Bone marrow (tissue), 2 donors: ENCODE data around the gene RDM1.

Source experiments
- DNase-seq, 2 donors: peaks; one replicate each; lab custom pipeline; 2025; lab: John Stamatoyannopoulos, UW

The RDM1 gene

GRCh38 chr17:35932586-35932985 is 2.0 kb upstream of the RDM1 start:
- DNase-seq, result no peak

GRCh38 chr17:35931794-35932425 is 1.3 kb upstream of the RDM1 start:
- DNase-seq, result no peak

GRCh38 chr17:35927714-35928113 is 2.9 kb downstream of the RDM1 start:
- DNase-seq, result no peak

GRCh38 chr17:35923609-35924114 is 6.9 kb downstream of the RDM1 start:
- DNase-seq, result no peak

GRCh38 chr17:35920229-35920628 is 10.3 kb downstream of the RDM1 start:
- DNase-seq, result no peak

DNA sequence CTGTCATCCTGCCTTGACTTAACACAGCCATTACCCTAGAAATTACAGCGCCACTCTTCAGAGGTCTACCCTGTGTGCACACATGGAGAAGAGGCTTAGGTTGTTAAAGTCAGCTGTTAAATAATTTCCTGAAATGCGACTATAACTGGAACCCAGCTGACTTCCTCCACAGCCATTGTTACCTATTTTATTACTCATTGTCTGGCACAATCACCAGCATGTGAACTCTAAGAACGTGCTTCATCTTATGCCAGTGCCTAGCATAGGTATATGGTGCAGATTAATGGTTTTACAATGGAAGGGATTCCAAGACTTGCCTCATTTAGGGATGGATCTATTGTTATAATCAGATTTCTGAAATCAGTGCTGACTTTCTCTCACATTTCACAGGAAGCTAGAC is 11.9 kb downstream of the RDM1 start:
- DNase-seq, result no peak

DNA sequence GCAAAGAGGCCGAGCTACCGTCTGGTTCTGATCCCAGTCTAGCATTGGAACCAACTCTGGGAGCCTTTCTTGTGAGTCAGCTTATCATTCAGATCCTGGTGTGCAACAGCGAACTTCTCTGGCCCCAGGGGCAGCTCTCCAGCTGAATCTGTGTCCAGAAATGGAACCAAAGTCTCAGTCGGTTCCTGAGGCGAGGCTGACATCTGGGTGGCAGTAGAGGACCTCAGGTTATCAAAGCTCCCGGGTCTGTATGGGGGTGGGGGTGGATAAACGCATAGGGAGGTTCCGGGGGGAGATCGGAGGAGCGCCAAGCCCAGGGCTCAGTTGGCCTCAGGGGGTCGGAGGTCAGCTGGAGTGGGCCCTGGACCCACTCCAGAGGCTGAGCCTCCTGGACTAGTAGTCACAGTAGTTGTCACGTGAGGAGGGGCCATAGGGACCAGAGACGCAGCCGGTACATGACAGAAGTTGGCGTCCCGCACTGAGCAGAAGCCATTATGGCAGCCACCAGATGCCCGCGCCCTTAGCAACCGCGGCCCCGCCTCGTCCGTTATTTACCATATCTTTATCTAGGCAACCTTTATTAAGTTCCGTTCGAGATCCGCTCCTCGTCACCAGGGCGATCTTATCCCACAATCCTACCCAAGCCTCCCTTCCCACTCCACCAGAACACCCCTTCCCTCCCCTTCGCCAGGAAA is 12.9 kb downstream of the RDM1 start:
- no peak for DNase-seq

- no peak for DNase-seq
These were observed 15.2 kb downstream of the RDM1 start for GRCh38 chr17:35915153-35915964.

DNA sequence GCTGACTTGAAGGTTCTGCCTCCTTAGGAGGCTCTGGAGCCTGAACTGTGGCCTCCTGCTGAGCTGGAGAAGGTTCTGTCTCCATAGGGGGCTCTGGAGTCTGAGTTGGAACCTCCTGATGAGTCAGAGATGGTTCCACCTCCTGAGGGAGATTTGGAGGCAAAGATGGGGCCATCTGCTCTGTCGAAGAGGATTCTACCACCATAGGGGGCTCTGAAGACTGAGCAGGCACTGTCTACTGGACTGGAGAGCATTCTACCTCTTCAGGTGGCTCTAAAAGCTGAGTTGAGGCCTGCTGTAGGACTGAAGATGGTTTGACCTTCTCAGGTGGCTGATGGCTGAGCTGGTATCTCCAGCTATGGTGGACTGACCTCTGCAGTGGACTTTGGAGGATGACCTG is 16.2 kb downstream of the RDM1 start:
- DNase-seq, result no peak

GRCh38 chr17:35913609-35914008 is 17.0 kb downstream of the RDM1 start:
- DNase-seq, result no peak

DNA sequence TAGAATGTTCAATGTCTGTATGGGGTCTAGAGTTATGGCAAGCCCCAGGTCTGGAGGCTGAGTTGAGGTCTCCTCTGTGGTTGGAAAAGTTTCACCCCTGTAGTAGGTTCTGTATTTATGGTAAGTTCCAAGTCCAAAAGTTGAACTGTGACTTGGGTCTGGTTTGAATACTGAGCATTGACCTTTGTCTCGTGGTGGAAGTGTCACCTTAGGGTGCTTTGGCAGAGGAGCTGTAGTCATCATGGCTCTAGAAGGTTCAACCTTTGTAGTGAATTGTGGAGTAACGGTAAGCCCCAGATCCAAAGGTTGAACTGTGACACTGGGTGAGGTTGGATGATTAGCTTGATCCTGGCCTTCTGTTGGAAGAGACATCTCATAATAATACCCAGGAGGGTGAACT is 17.6 kb downstream of the RDM1 start:
- no peak for DNase-seq

DNA sequence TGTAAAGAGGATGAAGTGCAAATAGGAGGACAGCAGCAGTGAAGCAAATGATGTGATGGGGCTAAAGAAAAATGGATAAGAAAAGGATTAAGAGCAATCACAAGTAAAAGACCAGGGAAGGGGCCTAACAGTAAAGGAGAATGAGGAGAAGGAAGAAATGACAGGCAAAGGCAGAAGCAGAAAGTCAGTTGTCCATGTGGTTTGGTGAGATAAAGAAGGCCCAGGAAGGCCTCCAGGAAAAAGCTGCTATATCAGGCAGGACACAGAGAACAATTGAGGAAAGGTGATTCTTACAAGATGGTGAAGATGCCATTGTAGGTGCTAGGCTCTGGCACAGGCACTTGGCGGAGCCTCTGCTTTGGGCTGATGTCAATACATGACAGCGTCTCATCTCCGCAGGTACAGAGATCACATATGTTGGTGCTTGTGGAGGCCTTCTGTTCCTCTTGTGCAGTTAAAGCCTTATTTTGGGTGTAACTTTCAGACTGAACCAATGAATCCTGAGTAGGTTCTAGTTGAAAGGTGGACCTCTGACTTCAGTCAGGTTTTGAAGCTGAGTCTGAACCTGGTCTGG is 18.1 kb downstream of the RDM1 start:
- no peak for DNase-seq

- DNase-seq, result no peak
These were observed 21.2 kb downstream of the RDM1 start for GRCh38 chr17:35909408-35909807.

GRCh38 chr17:35907691-35908090 is 22.9 kb downstream of the RDM1 start:
- no peak for DNase-seq

DNA sequence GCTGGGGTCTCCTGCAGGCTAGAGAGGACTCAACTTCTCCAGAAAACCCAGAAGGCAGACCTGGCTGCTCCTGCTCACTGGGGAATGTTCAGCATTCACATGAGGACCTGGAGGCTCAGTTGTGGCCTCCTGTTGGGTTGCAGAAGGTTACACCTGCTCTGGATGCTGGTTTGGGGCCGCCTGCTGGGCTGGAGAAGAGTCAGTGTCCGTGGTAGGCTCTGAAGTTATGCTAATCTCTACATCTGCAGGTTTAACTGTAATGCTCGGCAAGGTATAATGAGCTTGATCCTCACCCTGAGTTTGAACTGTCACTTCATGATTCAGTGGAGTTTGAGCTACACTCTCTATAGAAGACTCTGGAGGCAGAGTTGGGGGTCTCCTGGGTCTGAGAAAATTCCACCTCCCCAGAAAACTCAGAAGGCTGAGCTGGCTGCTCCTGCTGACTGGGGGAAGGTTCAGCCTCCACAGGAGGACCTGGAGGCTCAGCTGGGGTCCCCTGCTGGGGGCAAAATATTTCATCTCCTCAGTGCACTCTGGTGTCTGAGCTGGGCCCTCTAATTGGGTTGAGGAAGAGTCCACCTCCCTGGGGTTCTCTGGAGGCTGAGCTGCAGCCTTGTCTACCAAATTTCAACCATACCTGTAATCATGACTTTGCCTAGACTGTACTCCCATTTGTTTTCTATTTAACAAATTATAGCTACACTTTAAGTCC is 23.5 kb downstream of the RDM1 start:
- DNase-seq, result no peak

- DNase-seq, result no peak
These were observed 24.2 kb downstream of the RDM1 start for GRCh38 chr17:35906191-35906925.

- DNase-seq, result no peak
These were observed 27.1 kb downstream of the RDM1 start for GRCh38 chr17:35903451-35903850.

DNA sequence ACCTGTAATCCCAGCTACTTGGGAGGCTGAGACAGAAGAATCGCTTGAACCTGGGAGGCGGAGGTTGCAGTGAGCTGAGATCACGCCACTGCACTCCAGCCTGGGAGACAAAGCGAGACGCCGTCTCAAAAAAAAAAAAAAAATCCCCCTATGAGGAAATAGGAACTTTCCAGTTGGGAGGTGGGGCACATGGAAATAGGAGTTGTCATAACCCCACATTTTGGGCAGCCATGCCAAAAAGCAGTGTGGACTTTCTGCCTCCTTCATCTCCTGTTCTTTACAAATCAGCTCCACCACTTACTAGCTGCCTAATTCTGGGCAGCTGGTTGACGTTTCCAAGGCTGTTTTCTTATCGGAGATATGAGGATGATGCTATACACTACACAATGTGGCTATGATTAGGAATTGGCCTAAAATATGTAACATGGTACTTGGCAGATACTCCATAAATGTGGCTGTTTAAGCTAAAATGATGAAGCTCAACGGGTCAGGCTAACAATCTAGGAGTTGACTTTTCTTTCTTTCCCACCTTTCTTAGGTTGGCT is 28.9 kb downstream of the RDM1 start:
- DNase-seq, result no peak

- DNase-seq, result no peak
These were observed 29.7 kb downstream of the RDM1 start for GRCh38 chr17:35900708-35901480.

DNA sequence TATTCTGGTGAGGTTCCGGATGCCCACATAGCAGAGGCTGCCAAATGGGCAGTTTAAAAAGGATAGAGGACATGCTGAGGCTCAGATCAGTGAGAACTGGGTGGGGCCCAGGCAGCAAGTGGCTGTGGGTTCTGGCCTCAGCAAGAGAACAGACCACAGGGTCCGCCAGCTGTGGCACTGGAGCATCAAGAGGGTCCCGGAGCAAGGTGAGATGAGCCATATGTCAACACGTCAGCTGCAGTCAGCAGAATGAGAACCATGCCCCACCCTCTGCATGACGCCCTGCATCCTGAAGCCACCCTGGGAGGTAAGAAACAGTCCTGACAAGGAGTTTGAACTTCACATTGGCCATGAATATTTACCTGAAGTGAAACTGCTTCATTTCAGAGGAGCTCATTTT is 30.3 kb downstream of the RDM1 start:
- DNase-seq, result no peak
